Smooth muscle cell (in vitro differentiated cells): ENCODE measurements around the gene SIRPB1. TPM values are rescaled to one million over a fixed set of nuclear protein-coding genes. Genes with fewer than 3 reads are reported as not detected.

Experiments used
- DNase-seq: peaks from one replicate; lab custom pipeline; 2025; ENCODE audit not compliant: unreplicated experiment; lab: John Stamatoyannopoulos, UW
- H2AFZ ChIP-seq: fragments of 200-600 bp; sonication (generic); 2 replicates; pipeline ENCODE4 v1.6.0; 2016; ENCODE audit warnings: antibody characterized with exemption, low read depth, mild to moderate bottlenecking
- H3F3A ChIP-seq: fragments of 200-600 bp; sonication (generic); 2 replicates; pipeline ENCODE4 v1.6.0; 2017; ENCODE audit warnings: antibody characterized with exemption, low read depth
- H3K27ac ChIP-seq: fragments of 200-600 bp; sonication (generic); 2 replicates; pipeline ENCODE4 v1.5.1; 2016; ENCODE audit warnings: low read depth, mild to moderate bottlenecking
- H3K27me3 ChIP-seq: fragments of 200-600 bp; sonication (generic); 2 replicates; pipeline ENCODE4 v1.6.1; 2016; ENCODE audit warnings: low read depth, mild to moderate bottlenecking
- H3K36me3 ChIP-seq: fragments of 200-600 bp; sonication (generic); 2 replicates; pipeline ENCODE4 v1.5.1; 2016; ENCODE audit warnings: low read depth
- H3K4me1 ChIP-seq: fragments of 200-600 bp; sonication (generic); 2 replicates; pipeline ENCODE4 v1.5.1; 2016; ENCODE audit warnings: low read depth
- H3K4me2 ChIP-seq: fragments of 200-600 bp; sonication (generic); 2 replicates; pipeline ENCODE4 v1.6.0; 2016; ENCODE audit warnings: mild to moderate bottlenecking
- H3K4me3 ChIP-seq: fragments of 200-600 bp; sonication (generic); 2 replicates; pipeline ENCODE4 v1.5.1; 2016; ENCODE audit warnings: mild to moderate bottlenecking
- H3K79me2 ChIP-seq: fragments of 200-600 bp; sonication (generic); 2 replicates; pipeline ENCODE4 v1.6.0; 2016; ENCODE audit warnings: low read depth, mild to moderate bottlenecking
- H3K9ac ChIP-seq: fragments of 200-600 bp; sonication (generic); 2 replicates; pipeline ENCODE4 v1.6.0; 2016; ENCODE audit warnings: low read depth
- H3K9me3 ChIP-seq: fragments of 200-600 bp; sonication (generic); replicated peaks from 2 replicates; pipeline ENCODE4 v1.5.1; 2016; ENCODE audit warnings: low read depth
- H4K20me1 ChIP-seq: fragments of 200-600 bp; sonication (generic); 2 replicates; pipeline ENCODE4 v1.6.0; 2016; ENCODE audit warnings: low read depth
- WGBS: methylation state at CpG from one replicate; pipeline ENCODE4 v1.1.7; 2016; ENCODE audit warnings: low lambda C conversion rate; 5-methylcytosine and 5-hydroxymethylcytosine counted together
- polyA plus RNA-seq: library from polyadenylated mRNA; unstranded; fragments of >200 nt; fragmentation: Nextera tagmentation; extraction: Ambion mirVana; gene quantifications from 2 replicates; pipeline ENCODE4 v1.2.1, GENCODE V29; 2016
- total RNA-seq: library from RNA; depleted of rRNA; stranded (reverse); fragments of >200 nt; gene quantifications from 2 replicates; pipeline ENCODE4 v1.2.3, GENCODE V29; 2014
- TF ChIP-seq, protein P1 (sequence below): fragments of 200-600 bp; sonication (generic); IDR thresholded peaks from 2 replicates; pipeline ENCODE4 v1.5.1; 2017; ENCODE audit warnings: borderline replicate concordance, mild to moderate bottlenecking, antibody characterized with exemption; ENCODE audit not compliant: insufficient read depth, poor library complexity, severe bottlenecking

Gene SIRPB1
- total and polyA plus RNA-seq, 2 experiments from 2014 or later = 0.49 to 0.61 TPM

DNA sequence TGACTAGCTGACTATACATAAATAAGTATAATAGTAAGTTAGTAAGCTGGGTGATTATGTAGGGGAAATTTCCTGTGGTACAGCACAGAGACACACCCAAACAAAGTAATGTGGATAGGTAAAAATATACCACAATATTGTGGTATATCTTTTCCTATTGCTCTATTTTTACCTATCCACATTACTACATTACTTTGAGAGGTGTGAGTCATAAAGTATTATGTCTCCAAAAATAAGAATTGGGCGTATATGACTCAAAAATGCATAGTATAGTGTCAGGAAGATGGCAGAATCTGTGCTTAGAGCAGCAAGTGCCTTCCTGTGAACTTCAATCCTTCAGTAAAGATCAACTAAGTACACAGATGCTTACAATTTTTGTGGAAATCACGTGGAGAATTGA lies 40.4 kb upstream of the SIRPB1 start:
- 35% methylated on average over 2 of the region's 2 CpGs for WGBS
- no peaks in the 10 kb centered on the region for H3K4me1 ChIP-seq
- no peak overlapping the region for H3K27ac ChIP-seq
- no peak overlapping the region for H3K9ac ChIP-seq
- H3K27me3 ChIP-seq = peaks cover 6% of the 10 kb centered on the region
- H3K79me2 ChIP-seq = no peaks in the 10 kb centered on the region
- TF ChIP-seq, protein P1, sequence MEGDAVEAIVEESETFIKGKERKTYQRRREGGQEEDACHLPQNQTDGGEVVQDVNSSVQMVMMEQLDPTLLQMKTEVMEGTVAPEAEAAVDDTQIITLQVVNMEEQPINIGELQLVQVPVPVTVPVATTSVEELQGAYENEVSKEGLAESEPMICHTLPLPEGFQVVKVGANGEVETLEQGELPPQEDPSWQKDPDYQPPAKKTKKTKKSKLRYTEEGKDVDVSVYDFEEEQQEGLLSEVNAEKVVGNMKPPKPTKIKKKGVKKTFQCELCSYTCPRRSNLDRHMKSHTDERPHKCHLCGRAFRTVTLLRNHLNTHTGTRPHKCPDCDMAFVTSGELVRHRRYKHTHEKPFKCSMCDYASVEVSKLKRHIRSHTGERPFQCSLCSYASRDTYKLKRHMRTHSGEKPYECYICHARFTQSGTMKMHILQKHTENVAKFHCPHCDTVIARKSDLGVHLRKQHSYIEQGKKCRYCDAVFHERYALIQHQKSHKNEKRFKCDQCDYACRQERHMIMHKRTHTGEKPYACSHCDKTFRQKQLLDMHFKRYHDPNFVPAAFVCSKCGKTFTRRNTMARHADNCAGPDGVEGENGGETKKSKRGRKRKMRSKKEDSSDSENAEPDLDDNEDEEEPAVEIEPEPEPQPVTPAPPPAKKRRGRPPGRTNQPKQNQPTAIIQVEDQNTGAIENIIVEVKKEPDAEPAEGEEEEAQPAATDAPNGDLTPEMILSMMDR = no peak
- no peaks in the 10 kb centered on the region for H3F3A ChIP-seq
- no peak overlapping the region for H3K4me2 ChIP-seq
- no peaks in the 10 kb centered on the region for H4K20me1 ChIP-seq
- no peaks in the 10 kb centered on the region for H3K9me3 ChIP-seq
- DNase-seq = no peak
- H3K4me3 ChIP-seq = no peak overlapping the region
- H3K36me3 ChIP-seq = no peaks in the 10 kb centered on the region
- H2AFZ ChIP-seq = no peak overlapping the region

DNA sequence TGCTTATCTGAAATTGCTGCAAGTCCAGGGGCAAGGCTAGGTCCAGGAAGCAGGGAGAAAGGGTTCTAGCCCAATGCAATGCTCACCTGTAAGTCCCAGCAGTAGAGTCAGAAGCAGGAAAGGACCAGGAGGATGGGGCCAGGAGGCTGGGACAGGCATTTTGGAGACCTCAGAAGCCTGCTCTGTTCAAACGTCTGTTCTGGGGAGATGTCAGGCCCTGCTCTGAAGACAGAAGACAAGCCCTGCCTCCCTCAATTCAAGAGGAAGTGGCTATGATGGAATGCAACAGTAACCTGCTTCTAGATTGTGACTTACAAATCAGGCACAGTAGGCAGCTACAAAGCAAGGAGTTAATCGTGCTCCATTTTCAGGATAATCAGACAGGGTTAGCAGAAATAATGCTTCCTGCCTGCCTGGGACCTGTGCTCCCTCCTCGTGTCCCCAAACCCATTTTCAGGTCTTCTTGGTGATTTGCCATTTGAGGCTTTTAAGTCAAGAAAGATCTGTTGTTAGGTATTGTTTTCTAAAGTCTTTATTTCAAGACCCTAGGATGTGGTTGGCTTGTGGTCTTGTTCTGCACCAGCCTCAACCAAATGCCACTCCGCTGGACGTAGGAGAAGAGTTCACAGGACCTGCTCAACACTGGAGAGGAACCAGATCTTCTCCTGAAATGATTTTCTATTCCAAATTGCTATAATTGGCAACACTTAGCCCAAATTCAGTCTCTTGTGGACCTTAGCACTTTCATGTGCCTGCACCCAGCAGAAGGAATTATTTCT lies 37.9 kb upstream of the SIRPB1 start, which contains the start of gene SIRPG:
SIRPG (minus strand) TSS at position 224 of the 779 bp plus-strand sequence; CDS start at position 159, 65 bp downstream.
- DNase-seq = no peak
- Histone ChIP-seq H3F3A (no peaks in the 10 kb centered on the region), H3K27me3 (peaks cover 6% of the 10 kb centered on the region), H3K9me3 (no peaks in the 10 kb centered on the region), H3K4me1 (no peaks in the 10 kb centered on the region), H2AFZ (no peak within 1 kb of the TSS), H3K4me2 (no peak within 1 kb of the TSS), H3K27ac (no peak within 1 kb of the TSS), H3K9ac (no peak within 1 kb of the TSS), H3K4me3 (no peak within 1 kb of the TSS), H4K20me1 (no peaks in the 10 kb centered on the region), H3K36me3 (no peaks in the 10 kb centered on the region), H3K79me2 (no peaks in the 10 kb centered on the region)
- 80% methylated on average over 5 of the region's 5 CpGs for WGBS
- TF ChIP-seq, protein P1 = no peak

DNA sequence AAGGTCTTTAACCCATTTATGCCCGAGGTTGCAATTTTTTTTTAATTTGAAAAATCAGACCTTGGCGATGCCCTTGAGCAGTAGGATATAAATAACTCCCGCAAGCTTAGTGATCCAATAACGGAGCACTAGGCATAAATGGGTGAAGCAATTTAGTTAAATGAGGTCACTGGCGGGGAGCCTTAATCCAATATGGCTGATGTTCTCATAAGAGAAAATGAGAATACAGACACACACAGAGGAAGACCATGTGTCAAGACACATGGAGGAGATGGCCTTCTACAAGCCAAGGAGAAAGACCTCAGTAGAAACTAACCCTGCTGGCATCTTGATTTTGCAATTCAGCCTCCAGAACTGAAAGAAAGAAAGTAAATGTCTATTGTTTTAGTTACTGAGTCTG lies 37.0 kb upstream of the SIRPB1 start:
- Histone ChIP-seq H3K79me2 (no peaks in the 10 kb centered on the region), H3K27me3 (peaks cover 6% of the 10 kb centered on the region), H3K4me2 (no peak overlapping the region), H3K4me1 (no peaks in the 10 kb centered on the region), H4K20me1 (no peaks in the 10 kb centered on the region), H3K4me3 (no peak overlapping the region), H3K27ac (no peak overlapping the region), H3K9me3 (no peaks in the 10 kb centered on the region), H3K36me3 (no peaks in the 10 kb centered on the region), H3F3A (no peaks in the 10 kb centered on the region), H2AFZ (no peak overlapping the region), H3K9ac (no peak overlapping the region)
- TF ChIP-seq, protein P1 = no peak
- 90% methylated on average over 5 of the region's 5 CpGs for WGBS
- DNase-seq = no peak

DNA sequence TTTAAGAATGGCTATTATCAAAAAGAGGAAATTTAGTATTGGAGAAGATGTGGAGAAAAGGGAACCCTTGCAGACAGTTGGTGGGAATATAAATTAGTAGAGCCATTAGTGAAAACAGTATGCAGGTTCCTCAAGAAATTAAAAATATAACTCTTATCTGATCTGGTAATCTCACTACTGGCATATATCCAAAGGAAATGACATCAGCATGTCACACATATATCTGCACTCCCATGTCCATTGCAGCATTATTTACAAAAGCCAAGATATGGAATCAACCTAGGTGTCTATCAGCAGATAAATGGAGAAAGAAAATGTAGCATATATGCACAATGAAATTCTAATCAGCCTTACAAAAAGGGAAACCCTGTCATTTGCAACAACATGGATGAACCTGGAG lies 35.2 kb upstream of the SIRPB1 start:
- H3K4me1 ChIP-seq = no peaks in the 10 kb centered on the region
- no peak overlapping the region for H3K27ac ChIP-seq
- no peaks in the 10 kb centered on the region for H4K20me1 ChIP-seq
- TF ChIP-seq, protein P1 = no peak
- H3F3A ChIP-seq = no peaks in the 10 kb centered on the region
- DNase-seq = no peak
- peaks cover 6% of the 10 kb centered on the region for H3K27me3 ChIP-seq
- no peaks in the 10 kb centered on the region for H3K36me3 ChIP-seq
- no peaks in the 10 kb centered on the region for H3K9me3 ChIP-seq
- H2AFZ ChIP-seq = no peak overlapping the region
- no peak overlapping the region for H3K9ac ChIP-seq
- no peak overlapping the region for H3K4me3 ChIP-seq
- no peaks in the 10 kb centered on the region for H3K79me2 ChIP-seq
- no peak overlapping the region for H3K4me2 ChIP-seq
